ENCODE data around the gene DNAJB14. TPM values are rescaled to one million over a fixed set of nuclear protein-coding genes. Genes with fewer than 3 reads are reported as not detected.

The DNAJB14 gene
- total and polyA plus RNA-seq, 2 of the 13 experiments (the other 11 are each of a cell fraction or from before 2014, with no cell fraction given) = 9.1 to 38.1 TPM

DNA sequence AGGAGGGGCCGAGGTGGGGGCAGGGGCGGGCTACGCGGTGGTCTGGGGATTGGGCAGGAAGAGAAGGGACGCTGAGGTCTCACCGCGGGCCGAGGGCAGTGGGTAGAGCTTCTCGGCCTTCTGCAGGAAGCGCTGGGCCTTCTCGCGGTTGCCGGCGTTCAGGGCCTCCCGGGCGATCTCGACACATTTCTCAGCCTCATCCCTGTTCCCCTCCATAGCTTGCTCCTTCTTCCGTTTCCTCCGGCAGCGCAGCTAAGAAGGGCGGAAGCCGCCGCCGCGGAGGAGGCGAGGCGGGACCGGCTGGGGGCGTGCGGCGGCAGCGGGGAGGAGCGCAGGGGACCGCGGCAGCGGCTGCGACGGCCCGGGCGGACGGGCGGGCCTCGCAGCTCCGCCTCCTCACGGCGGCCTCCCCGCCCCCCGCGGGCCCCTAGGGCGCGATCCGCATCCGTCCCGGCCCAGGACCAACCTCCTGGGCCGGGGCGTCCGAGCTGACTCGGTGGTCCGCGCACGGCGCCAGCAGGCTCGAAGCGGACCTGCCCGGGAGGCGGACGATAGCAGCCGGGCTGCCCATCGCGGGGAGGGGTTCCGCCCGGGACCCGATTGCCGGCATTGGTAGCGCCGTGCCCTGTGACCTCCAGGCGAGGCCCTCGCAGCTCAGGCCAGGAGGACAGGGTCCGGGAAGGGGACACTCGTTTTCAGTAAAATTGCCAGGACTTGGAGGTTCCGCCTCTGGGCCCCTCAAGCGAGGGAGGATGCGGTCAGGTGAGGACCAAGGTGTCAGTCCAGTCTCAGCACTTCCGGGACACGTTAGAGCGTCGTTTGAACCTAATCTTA is at the start of gene DNAJB14 (continued):
- TF ChIP-seq, protein P1, sequence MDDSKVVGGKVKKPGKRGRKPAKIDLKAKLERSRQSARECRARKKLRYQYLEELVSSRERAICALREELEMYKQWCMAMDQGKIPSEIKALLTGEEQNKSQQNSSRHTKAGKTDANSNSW (CRISPR knock-in tag; IDR thresholded peaks at IDR 0.05; ENCODE audit: borderline replicate concordance) = peak; percentile 16; the same call in 1 of the 2 replicates
- TF ChIP-seq, protein P2, sequence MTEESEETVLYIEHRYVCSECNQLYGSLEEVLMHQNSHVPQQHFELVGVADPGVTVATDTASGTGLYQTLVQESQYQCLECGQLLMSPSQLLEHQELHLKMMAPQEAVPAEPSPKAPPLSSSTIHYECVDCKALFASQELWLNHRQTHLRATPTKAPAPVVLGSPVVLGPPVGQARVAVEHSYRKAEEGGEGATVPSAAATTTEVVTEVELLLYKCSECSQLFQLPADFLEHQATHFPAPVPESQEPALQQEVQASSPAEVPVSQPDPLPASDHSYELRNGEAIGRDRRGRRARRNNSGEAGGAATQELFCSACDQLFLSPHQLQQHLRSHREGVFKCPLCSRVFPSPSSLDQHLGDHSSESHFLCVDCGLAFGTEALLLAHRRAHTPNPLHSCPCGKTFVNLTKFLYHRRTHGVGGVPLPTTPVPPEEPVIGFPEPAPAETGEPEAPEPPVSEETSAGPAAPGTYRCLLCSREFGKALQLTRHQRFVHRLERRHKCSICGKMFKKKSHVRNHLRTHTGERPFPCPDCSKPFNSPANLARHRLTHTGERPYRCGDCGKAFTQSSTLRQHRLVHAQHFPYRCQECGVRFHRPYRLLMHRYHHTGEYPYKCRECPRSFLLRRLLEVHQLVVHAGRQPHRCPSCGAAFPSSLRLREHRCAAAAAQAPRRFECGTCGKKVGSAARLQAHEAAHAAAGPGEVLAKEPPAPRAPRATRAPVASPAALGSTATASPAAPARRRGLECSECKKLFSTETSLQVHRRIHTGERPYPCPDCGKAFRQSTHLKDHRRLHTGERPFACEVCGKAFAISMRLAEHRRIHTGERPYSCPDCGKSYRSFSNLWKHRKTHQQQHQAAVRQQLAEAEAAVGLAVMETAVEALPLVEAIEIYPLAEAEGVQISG (CRISPR knock-in tag; IDR thresholded peaks at IDR 0.05) = peak; percentile 75
- 0 out of 2 replicates have a peak, but pooled peaks have one; percentile 42 for TF ChIP-seq ZNF12 (CRISPR knock-in tag; IDR thresholded peaks at IDR 0.05)
- TF ChIP-seq ZNF562 (CRISPR knock-in tag; IDR thresholded peaks at IDR 0.05; ENCODE audit: borderline replicate concordance) = 0 out of 2 replicates have a peak, but pooled peaks have one; percentile 75
- TF ChIP-seq, protein P3, sequence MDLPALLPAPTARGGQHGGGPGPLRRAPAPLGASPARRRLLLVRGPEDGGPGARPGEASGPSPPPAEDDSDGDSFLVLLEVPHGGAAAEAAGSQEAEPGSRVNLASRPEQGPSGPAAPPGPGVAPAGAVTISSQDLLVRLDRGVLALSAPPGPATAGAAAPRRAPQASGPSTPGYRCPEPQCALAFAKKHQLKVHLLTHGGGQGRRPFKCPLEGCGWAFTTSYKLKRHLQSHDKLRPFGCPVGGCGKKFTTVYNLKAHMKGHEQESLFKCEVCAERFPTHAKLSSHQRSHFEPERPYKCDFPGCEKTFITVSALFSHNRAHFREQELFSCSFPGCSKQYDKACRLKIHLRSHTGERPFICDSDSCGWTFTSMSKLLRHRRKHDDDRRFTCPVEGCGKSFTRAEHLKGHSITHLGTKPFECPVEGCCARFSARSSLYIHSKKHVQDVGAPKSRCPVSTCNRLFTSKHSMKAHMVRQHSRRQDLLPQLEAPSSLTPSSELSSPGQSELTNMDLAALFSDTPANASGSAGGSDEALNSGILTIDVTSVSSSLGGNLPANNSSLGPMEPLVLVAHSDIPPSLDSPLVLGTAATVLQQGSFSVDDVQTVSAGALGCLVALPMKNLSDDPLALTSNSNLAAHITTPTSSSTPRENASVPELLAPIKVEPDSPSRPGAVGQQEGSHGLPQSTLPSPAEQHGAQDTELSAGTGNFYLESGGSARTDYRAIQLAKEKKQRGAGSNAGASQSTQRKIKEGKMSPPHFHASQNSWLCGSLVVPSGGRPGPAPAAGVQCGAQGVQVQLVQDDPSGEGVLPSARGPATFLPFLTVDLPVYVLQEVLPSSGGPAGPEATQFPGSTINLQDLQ (CRISPR knock-in tag; IDR thresholded peaks at IDR 0.05) = no peak
- no peak for TF ChIP-seq NCOA5 (CRISPR knock-in tag; IDR thresholded peaks at IDR 0.05)
- no peak for TF ChIP-seq ZNF292 (CRISPR knock-in tag; IDR thresholded peaks at IDR 0.05; ENCODE audit: borderline replicate concordance, low read depth)
- TF ChIP-seq DNMT1 (CRISPR knock-in tag; IDR thresholded peaks at IDR 0.05) = peak; percentile 21; the same call in 1 of the 2 replicates
- peak; percentile 31; the same call in 1 of the 2 replicates for TF ChIP-seq KAT8 (CRISPR knock-in tag; IDR thresholded peaks at IDR 0.05)
- TF ChIP-seq NR2F1 (CRISPR knock-in tag; IDR thresholded peaks at IDR 0.05) = peak; percentile 47 to 50; a peak in 2 of 4 replicates
- TF ChIP-seq ZNF34 (CRISPR knock-in tag; IDR thresholded peaks at IDR 0.05; ENCODE audit: borderline replicate concordance) = peak; percentile 51; the same call in 1 of the 2 replicates
- no peak for TF ChIP-seq RBM39 (IDR thresholded peaks at IDR 0.05; ENCODE audit: low read depth, low read length, poor library complexity, severe bottlenecking)
- 0 out of 2 replicates have a peak, but pooled peaks have one; percentile 58 for TF ChIP-seq ZNF530 (CRISPR knock-in tag; IDR thresholded peaks at IDR 0.05; ENCODE audit: low read depth)
- TF ChIP-seq ZNF713 (CRISPR knock-in tag; IDR thresholded peaks at IDR 0.05) = no peak
- TF ChIP-seq, protein P4, sequence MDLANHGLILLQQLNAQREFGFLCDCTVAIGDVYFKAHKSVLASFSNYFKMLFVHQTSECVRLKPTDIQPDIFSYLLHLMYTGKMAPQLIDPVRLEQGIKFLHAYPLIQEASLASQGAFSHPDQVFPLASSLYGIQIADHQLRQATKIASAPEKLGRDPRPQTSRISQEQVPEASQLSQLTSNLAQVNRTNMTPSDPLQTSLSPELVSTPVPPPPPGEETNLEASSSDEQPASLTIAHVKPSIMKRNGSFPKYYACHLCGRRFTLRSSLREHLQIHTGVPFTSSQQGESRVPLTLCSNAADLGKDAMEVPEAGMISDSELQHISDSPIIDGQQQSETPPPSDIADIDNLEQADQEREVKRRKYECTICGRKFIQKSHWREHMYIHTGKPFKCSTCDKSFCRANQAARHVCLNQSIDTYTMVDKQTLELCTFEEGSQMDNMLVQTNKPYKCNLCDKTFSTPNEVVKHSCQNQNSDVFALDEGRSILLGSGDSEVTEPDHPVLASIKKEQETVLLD (CRISPR knock-in tag; IDR thresholded peaks at IDR 0.05; ENCODE audit: low read depth) = peak; percentile 60; the same call in 1 of the 2 replicates
- TF ChIP-seq, protein P5, sequence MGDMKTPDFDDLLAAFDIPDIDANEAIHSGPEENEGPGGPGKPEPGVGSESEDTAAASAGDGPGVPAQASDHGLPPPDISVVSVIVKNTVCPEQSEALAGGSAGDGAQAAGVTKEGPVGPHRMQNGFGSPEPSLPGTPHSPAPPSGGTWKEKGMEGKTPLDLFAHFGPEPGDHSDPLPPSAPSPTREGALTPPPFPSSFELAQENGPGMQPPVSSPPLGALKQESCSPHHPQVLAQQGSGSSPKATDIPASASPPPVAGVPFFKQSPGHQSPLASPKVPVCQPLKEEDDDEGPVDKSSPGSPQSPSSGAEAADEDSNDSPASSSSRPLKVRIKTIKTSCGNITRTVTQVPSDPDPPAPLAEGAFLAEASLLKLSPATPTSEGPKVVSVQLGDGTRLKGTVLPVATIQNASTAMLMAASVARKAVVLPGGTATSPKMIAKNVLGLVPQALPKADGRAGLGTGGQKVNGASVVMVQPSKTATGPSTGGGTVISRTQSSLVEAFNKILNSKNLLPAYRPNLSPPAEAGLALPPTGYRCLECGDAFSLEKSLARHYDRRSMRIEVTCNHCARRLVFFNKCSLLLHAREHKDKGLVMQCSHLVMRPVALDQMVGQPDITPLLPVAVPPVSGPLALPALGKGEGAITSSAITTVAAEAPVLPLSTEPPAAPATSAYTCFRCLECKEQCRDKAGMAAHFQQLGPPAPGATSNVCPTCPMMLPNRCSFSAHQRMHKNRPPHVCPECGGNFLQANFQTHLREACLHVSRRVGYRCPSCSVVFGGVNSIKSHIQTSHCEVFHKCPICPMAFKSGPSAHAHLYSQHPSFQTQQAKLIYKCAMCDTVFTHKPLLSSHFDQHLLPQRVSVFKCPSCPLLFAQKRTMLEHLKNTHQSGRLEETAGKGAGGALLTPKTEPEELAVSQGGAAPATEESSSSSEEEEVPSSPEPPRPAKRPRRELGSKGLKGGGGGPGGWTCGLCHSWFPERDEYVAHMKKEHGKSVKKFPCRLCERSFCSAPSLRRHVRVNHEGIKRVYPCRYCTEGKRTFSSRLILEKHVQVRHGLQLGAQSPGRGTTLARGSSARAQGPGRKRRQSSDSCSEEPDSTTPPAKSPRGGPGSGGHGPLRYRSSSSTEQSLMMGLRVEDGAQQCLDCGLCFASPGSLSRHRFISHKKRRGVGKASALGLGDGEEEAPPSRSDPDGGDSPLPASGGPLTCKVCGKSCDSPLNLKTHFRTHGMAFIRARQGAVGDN (CRISPR knock-in tag; IDR thresholded peaks at IDR 0.05) = peak; percentile 91

Measured in HepG2 (cell line).